ENCODE measurements around the gene TRIM36. TPM values are rescaled to one million over a fixed set of nuclear protein-coding genes. Genes with fewer than 3 reads are reported as not detected.

The TRIM36 gene, protein sequence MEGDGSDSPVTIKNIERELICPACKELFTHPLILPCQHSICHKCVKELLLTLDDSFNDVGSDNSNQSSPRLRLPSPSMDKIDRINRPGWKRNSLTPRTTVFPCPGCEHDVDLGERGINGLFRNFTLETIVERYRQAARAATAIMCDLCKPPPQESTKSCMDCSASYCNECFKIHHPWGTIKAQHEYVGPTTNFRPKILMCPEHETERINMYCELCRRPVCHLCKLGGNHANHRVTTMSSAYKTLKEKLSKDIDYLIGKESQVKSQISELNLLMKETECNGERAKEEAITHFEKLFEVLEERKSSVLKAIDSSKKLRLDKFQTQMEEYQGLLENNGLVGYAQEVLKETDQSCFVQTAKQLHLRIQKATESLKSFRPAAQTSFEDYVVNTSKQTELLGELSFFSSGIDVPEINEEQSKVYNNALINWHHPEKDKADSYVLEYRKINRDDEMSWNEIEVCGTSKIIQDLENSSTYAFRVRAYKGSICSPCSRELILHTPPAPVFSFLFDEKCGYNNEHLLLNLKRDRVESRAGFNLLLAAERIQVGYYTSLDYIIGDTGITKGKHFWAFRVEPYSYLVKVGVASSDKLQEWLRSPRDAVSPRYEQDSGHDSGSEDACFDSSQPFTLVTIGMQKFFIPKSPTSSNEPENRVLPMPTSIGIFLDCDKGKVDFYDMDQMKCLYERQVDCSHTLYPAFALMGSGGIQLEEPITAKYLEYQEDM
- total RNA-seq = under 0.01 TPM in 1 of 2 replicates, not detected in the other

DNA sequence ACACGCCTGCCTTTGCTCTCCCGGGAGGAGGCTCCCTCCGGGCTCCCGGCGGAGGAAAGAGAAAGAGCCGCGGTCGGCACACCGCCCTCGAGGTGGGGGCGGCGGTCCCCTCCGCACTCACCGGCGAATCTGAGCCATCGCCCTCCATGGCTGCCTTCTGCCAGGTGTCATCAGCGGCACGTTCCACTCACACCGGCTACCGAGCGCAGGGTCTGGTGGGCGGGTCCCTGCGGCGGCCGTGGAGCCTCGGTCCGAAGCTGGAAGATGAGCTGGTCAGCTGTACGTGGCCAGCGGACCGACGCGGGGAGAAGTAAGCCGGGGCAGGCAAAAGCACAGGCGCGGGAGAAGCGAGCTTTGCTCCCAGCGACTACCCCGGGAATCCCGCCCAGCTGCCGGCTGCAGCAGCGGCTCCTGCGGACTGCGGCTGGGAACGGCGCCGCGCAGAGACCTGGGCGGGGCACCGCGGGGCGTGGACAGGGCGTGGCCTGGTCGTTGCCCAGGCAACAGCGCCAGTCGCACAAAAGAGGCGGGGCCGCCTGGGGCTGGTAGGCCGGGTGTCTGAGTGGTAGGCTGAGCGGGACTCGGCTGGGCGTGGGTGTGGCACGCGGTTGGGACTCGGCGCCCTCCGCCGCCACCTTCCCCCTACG is at the start of gene TRIM36:
Gene TRIM36, minus strand, starts transcription at position 422 of the 647 bp plus-strand sequence. Its CDS starts 274 bp downstream, at position 148.

Other genes with a start within 250 kb of the TRIM36 start
- gene PGGT1B, start 93.0 kb upstream of the TRIM36 start, total RNA-seq = 13.0 and 35.6 TPM in 2 replicates
- 6.7 and 10.1 TPM in 2 replicates for gene CCDC112, start 126.7 kb upstream of the TRIM36 start, total RNA-seq